Endothelial cell of umbilical vein (primary cell): ENCODE data around the gene ARHGAP31. TPM values are rescaled to one million over a fixed set of nuclear protein-coding genes. Genes with fewer than 3 reads are reported as not detected.

Source experiments
- BruUV-seq: library from RNA; stranded (reverse); fragments of 400-500 nt; replicated peaks from 2 replicates; lab custom pipeline; 2021; lab: Mats Ljungman, UMichigan
- CTCF ChIA-PET: fragments of 300-600, 350-600 bp; sonication (Branson Sonifier 250); formaldehyde crosslinking; loops from one replicate; lab custom pipeline; 2021; ENCODE audit warnings: antibody characterized with exemption, inconsistent platforms; lab: Charles Lee
- POLR2A ChIA-PET: fragments of 300-600, 350-600 bp; sonication (Branson Sonifier 250); formaldehyde crosslinking; loops from one replicate; lab custom pipeline; 2021; ENCODE audit warnings: antibody characterized with exemption, inconsistent platforms; lab: Charles Lee
- DNase-seq: peaks from one replicate; pipeline ENCODE4 v3.0.0-alpha.2; 2011; ENCODE audit warnings: low read depth, low spot score
- FAIRE-seq: peaks from 2 replicates; lab custom pipeline; 2011; peaks lifted over from hg19 to GRCh38; lab: Jason Lieb, UNC
- H2AFZ ChIP-seq: 2 replicates; pipeline ENCODE4 v1.6.0; 2012; ENCODE audit warnings: low read depth, low read length, control low read depth, inconsistent platforms
- H3K27ac ChIP-seq: 2 replicates; pipeline ENCODE4 v1.5.1; 2011; ENCODE audit warnings: low read depth, mild to moderate bottlenecking, control low read depth, low read length, moderate library complexity; ENCODE audit not compliant: insufficient read depth
- H3K27me3 ChIP-seq, 2 experiments: 2 replicates each; pipeline versions ENCODE4 v1.6.0 to v1.6.1; 2011; ENCODE audit warnings: low read length in 2 of 2, mixed read lengths in 1 of 2; ENCODE audit not compliant: control insufficient read depth in 2 of 2, insufficient read depth in 2 of 2
- H3K36me3 ChIP-seq, 2 experiments: 2 replicates in 1 of 2; 3 replicates in 1 of 2; pipeline ENCODE4 v1.5.1; 2011; ENCODE audit warnings: low read length in 2 of 2, mild to moderate bottlenecking in 1 of 2, moderate library complexity in 1 of 2; ENCODE audit not compliant: control insufficient read depth in 2 of 2, insufficient read depth in 2 of 2; ENCODE audit errors: extremely low read depth in 1 of 2
- H3K4me1 ChIP-seq: 3 replicates; pipeline ENCODE4 v1.5.1; 2011; ENCODE audit warnings: mild to moderate bottlenecking, low read length; ENCODE audit not compliant: control insufficient read depth, insufficient read depth; ENCODE audit errors: extremely low read depth
- H3K4me2 ChIP-seq: 2 replicates; pipeline ENCODE4 v1.6.1; 2011; ENCODE audit warnings: low read length, control low read depth, mixed read lengths; ENCODE audit not compliant: insufficient read depth
- H3K4me3 ChIP-seq, 3 experiments: fragments of 200-600 bp in 1 of 3; sonication (generic), shearing (Covaris generic) in 1 of 3; replicated peaks in 1 of 3; 2 replicates each; pipeline ENCODE4 v1.5.1; 2011 to 2016; ENCODE audit warnings: control low read depth in 3 of 3, low read length in 3 of 3, mild to moderate bottlenecking in 2 of 3, inconsistent platforms in 1 of 3, low read depth in 1 of 3, moderate library complexity in 1 of 3; ENCODE audit not compliant: insufficient read depth in 1 of 3
- H3K79me2 ChIP-seq: 2 replicates; pipeline ENCODE4 v1.6.0; 2012; ENCODE audit warnings: low read length, inconsistent platforms; ENCODE audit not compliant: control insufficient read depth, insufficient read depth
- H3K9ac ChIP-seq: replicated peaks from 2 replicates; pipeline ENCODE3; 2011; ENCODE audit warnings: low read length, control low read depth; ENCODE audit not compliant: insufficient read depth; ENCODE audit errors: extremely low read depth
- H3K9me1 ChIP-seq: replicated peaks from 3 replicates; pipeline ENCODE4 v1.6.0; 2011; ENCODE audit warnings: mild to moderate bottlenecking, low read length; ENCODE audit not compliant: control insufficient read depth, insufficient read depth; ENCODE audit errors: extremely low read depth
- H3K9me3 ChIP-seq: replicated peaks from 2 replicates; pipeline ENCODE4 v1.5.1; 2012; ENCODE audit warnings: low read length, inconsistent platforms; ENCODE audit not compliant: control insufficient read depth, insufficient read depth
- H4K20me1 ChIP-seq: replicated peaks from 2 replicates; pipeline ENCODE3; 2011; ENCODE audit warnings: mild to moderate bottlenecking, low read length; ENCODE audit not compliant: control insufficient read depth, insufficient read depth; ENCODE audit errors: extremely low read depth
- EZH2 ChIP-seq: IDR thresholded peaks from 2 replicates; pipeline ENCODE4 v1.6.1; 2012; ENCODE audit warnings: borderline replicate concordance, low read depth, mild to moderate bottlenecking, moderate library complexity, low read length, inconsistent platforms; ENCODE audit not compliant: severe bottlenecking
- FOS ChIP-seq: IDR thresholded peaks from 2 replicates; pipeline ENCODE4 v1.6.1; 2011; ENCODE audit warnings: mild to moderate bottlenecking, low read length, moderate library complexity, borderline replicate concordance; ENCODE audit not compliant: insufficient read depth
- GATA2 ChIP-seq: IDR thresholded peaks from 2 replicates; pipeline ENCODE4 v1.7.0; 2011; ENCODE audit warnings: low read depth, mild to moderate bottlenecking, moderate library complexity, mixed read lengths, low read length; ENCODE audit not compliant: insufficient read length, insufficient read depth
- JUN ChIP-seq: IDR thresholded peaks from 2 replicates; pipeline ENCODE4 v1.6.1; 2011; ENCODE audit warnings: borderline replicate concordance, low read depth; ENCODE audit not compliant: insufficient read length, insufficient read depth
- MYC ChIP-seq: IDR thresholded peaks from one replicate; pipeline ENCODE4 v1.6.1; 2011; ENCODE audit warnings: mild to moderate bottlenecking, low read depth, low read length
- POLR2A ChIP-seq: IDR thresholded peaks from 2 replicates; pipeline ENCODE4 v1.6.1; 2012; ENCODE audit warnings: low read depth, mild to moderate bottlenecking, control low read depth, low read length
- POLR2AphosphoS5 ChIP-seq: IDR thresholded peaks from 2 replicates; pipeline ENCODE4 v1.6.1; 2012; ENCODE audit warnings: low read depth, mild to moderate bottlenecking, control low read depth, low read length, moderate library complexity; ENCODE audit not compliant: insufficient read depth
- dilution Hi-C: fragments of 300-500 bp; cut with MboI; formaldehyde crosslinking; loops from one replicate; pipeline ENCODE4 v1.15.0; 2019; ENCODE audit warnings: low sequenced_read_pairs; ENCODE audit not compliant: extremely low pct_ligation_motif_present
- intact Hi-C: fragments of 100-400 bp; cut with micrococcal nuclease; formaldehyde crosslinking; loops from one replicate; pipeline ENCODE4 v1.10.0; 2022
- polyA plus RNA-seq, 4 experiments: library from polyadenylated mRNA; depleted of rRNA in 3 of 4; stranded (reverse) in 3 of 4; unstranded in 1 of 4; fragments of >200 nt; gene quantifications; 2 replicates each; pipeline versions ENCODE4 v1.2.1 to v1.2.3, GENCODE V29; 2011 to 2012; ENCODE audit warnings: missing spikeins in 1 of 4
- total RNA-seq: library from RNA; stranded (reverse); gene quantifications from 2 replicates; pipeline ENCODE4 v1.2.3, GENCODE V29; 2021
- TF ChIP-seq, protein P1 (sequence below), 2 donors: IDR thresholded peaks; 1 replicate in 1 of 2; 2 replicates in 1 of 2; pipeline ENCODE4 v1.5.1; 2011; ENCODE audit warnings: low read length in 2 of 2, mild to moderate bottlenecking in 2 of 2, moderate library complexity in 2 of 2, control low read depth in 1 of 2, inconsistent platforms in 1 of 2, low read depth in 1 of 2; ENCODE audit not compliant: insufficient read depth in 1 of 2; ENCODE audit errors: extremely low read depth in 1 of 2
- TF ChIP-seq, protein P2 (sequence below): IDR thresholded peaks from 2 replicates; pipeline ENCODE4 v1.6.1; 2011; ENCODE audit not compliant: insufficient read depth, insufficient read length

The ARHGAP31 gene
- total and polyA plus RNA-seq, 2 donors (not counting 3 experiments of a cell fraction or from before 2014, with no cell fraction given) = 25.5 to 65.8 TPM

DNA sequence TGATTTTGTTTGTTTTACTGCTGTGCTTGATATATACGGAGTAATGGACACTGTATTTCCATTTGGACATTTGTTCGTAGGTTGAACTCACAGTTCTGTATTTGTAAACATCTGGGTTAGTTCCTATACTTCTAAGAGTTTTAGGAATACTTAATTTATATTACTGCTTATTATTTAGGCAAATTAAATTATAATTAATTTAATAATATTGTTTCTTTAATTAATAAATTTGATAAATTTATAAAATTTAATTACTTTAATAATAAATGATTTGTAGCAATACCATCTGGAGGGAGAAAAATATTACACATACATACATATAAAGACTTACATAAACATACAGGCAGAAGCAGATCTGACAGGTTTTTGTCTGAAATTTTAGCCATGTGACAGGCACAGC lies 39.0 kb upstream of the ARHGAP31 start:
- Histone ChIP-seq H3K9ac (no peak overlapping the region), H2AFZ (no peak overlapping the region), H3K79me2 (no peaks in the 10 kb centered on the region), H3K4me1 (no peaks in the 10 kb centered on the region), H3K4me3 (no peak overlapping the region), H3K9me3 (no peaks in the 10 kb centered on the region), H4K20me1 (no peaks in the 10 kb centered on the region), H3K27me3 (peaks cover 5 to 7% of the 10 kb centered on the region in 2 experiments), H3K9me1 (no peaks in the 10 kb centered on the region), H3K36me3 (no peaks in the 10 kb centered on the region), H3K27ac (no peak overlapping the region), H3K4me2 (no peak overlapping the region)
- TF ChIP-seq, protein P1, sequence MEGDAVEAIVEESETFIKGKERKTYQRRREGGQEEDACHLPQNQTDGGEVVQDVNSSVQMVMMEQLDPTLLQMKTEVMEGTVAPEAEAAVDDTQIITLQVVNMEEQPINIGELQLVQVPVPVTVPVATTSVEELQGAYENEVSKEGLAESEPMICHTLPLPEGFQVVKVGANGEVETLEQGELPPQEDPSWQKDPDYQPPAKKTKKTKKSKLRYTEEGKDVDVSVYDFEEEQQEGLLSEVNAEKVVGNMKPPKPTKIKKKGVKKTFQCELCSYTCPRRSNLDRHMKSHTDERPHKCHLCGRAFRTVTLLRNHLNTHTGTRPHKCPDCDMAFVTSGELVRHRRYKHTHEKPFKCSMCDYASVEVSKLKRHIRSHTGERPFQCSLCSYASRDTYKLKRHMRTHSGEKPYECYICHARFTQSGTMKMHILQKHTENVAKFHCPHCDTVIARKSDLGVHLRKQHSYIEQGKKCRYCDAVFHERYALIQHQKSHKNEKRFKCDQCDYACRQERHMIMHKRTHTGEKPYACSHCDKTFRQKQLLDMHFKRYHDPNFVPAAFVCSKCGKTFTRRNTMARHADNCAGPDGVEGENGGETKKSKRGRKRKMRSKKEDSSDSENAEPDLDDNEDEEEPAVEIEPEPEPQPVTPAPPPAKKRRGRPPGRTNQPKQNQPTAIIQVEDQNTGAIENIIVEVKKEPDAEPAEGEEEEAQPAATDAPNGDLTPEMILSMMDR (IDR thresholded peaks at IDR 0.05; ENCODE audit: extremely low read depth in 1 of 2, insufficient read depth in 1 of 2, low read depth in 1 of 2, low read length in 2 of 2) = no peak
- TF ChIP-seq MYC (no peak), POLR2A (no peak), JUN (no peak), GATA2 (no peak), EZH2 (no peak), POLR2AphosphoS5 (no peak), FOS (no peak)
- TF ChIP-seq, protein P2, sequence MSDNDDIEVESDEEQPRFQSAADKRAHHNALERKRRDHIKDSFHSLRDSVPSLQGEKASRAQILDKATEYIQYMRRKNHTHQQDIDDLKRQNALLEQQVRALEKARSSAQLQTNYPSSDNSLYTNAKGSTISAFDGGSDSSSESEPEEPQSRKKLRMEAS = no peak
- FAIRE-seq (no peak), DNase-seq (no peak)
- ChIA-PET CTCF (no interaction called here), POLR2A (no interaction called here)
- dilution Hi-C loops = no loop called here
- intact Hi-C loops = no loop called here
- BruUV-seq = no TSS peak
